Right cardiac atrium (tissue), 5 donors: ENCODE measurements around the gene KCNJ15. TPM values are rescaled to one million over a fixed set of nuclear protein-coding genes. Genes with fewer than 3 reads are reported as not detected.
A peak's percentile ranks its signal among the peaks of the same experiment; 100 is the strongest.

ENCODE experiments used
- ATAC-seq, 2 donors: fragments of 200-7000 bp; cut with Tn5 transposase; one replicate each; pipeline versions ENCODE4 v1.8.0 to v1.9.1; 2020; ENCODE audit warnings: moderate library complexity in 2 of 2, mild to moderate bottlenecking in 1 of 2
- DNase-seq, 3 donors: peaks; one replicate each; pipeline ENCODE4 v3.0.0-alpha.2; 2020
- H3K27ac ChIP-seq: one replicate; pipeline ENCODE4 v1.5.1; 2013; ENCODE audit warnings: mild to moderate bottlenecking, low read length, control low read depth, moderate library complexity
- H3K27me3 ChIP-seq: one replicate; pipeline ENCODE4 v1.6.1; 2013; ENCODE audit not compliant: control insufficient read depth, insufficient read depth
- H3K4me1 ChIP-seq: one replicate; pipeline ENCODE4 v1.6.1; 2013; ENCODE audit warnings: low read length; ENCODE audit not compliant: control insufficient read depth, insufficient read depth
- H3K4me3 ChIP-seq: one replicate; pipeline ENCODE4 v1.5.1; 2013; ENCODE audit warnings: low read length, control low read depth
- H3K9me3 ChIP-seq: one replicate; pipeline ENCODE4 v1.6.1; 2013; ENCODE audit warnings: low read length; ENCODE audit not compliant: control insufficient read depth
- WGBS: extraction: QIAGEN DNeasy Blood & Tissue Kit; methylation state at CpG from one replicate; pipeline ENCODE4 v1.1.7; 2013; 5-methylcytosine and 5-hydroxymethylcytosine counted together
- intact Hi-C, 4 donors: fragments of 100-400 bp; cut with DNase I; formaldehyde crosslinking; loops; one replicate each; pipeline versions ENCODE4 v1.11.0 to v1.14.0; 2022 to 2023
- polyA plus RNA-seq: library from polyadenylated mRNA; stranded (reverse); fragments of 200-250 nt; gene quantifications from one replicate; pipeline ENCODE4 v1.2.3, GENCODE V29; 2013
- total RNA-seq, 4 donors: library from RNA; stranded (reverse); fragmentation: NEBNext Ultra II Directional; extraction: Animal tissue kit (Norgen Biotek cat#: 25700); gene quantifications; one replicate each; pipeline ENCODE4 v1.2.1, GENCODE V29; 2021
- donor health status: healthy with polysubstance abuse.
- donor health status: DM: no; HTN: yes; CAD: no.
- donor health status: DM: no; HTN: no; CAD: no.
- donor health status: DM: no; HTN: yes; CAD: no; lungs with severe emphysema.
- donor health status: DM: yes; HTN: yes; CAD: no.

Gene KCNJ15
- total and polyA plus RNA-seq, 5 donors = 0.18 to 0.97 (median 0.47) TPM

DNA sequence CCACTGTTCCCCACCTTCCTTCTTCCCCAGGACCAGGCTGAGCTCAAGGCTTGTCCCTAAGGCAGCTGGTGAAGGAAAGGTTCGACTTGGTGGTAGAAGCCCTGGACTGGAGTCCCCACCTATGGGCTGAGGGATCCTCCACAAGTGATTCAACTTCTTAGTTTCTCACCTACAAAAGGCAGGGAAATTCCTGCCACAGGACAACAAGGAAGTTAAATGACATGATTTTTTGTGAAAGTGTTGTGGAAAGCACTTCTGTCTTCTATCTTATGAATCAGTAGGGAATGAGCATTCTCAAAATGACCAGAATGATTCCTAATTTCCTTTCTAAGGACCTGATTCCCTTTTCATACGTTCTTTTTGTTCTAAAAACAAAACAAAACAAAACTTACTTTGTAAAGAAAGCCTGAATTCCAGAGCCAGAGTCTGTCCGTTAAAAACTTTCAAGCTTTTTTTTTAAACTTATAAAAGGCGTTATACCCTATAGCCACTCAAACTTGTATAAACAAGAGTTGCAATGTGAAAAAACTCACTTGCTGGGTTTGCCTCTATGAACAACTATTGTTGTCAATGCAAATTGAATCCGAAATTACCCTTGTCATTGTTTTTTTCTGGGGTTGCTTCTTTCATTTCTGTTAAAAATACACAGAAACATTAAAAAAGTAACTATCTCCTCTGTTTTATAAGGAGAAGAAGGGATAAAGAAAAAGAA is 12.2 kb downstream of the KCNJ15 start:
- no peaks in the 10 kb centered on the region for H3K27me3 ChIP-seq
- DNase-seq = no peak
- H3K4me1 ChIP-seq = no peaks in the 10 kb centered on the region
- H3K9me3 ChIP-seq = no peaks in the 10 kb centered on the region
- 74% methylated on average over 5 of the region's 5 CpGs for WGBS
- ATAC-seq = no peak
- H3K4me3 ChIP-seq = no peak overlapping the region
- no peak overlapping the region for H3K27ac ChIP-seq
- intact Hi-C loops = no loop called here

GRCh38 chr21:38269576-38269936 is 12.8 kb downstream of the KCNJ15 start:
- Histone ChIP-seq H3K4me1 (no peaks in the 10 kb centered on the region), H3K4me3 (no peak overlapping the region), H3K9me3 (no peaks in the 10 kb centered on the region), H3K27me3 (no peaks in the 10 kb centered on the region), H3K27ac (no peak overlapping the region)
- ATAC-seq (no peak), DNase-seq (no peak)
- intact Hi-C loops = no loop called here
- 43% methylated on average over 2 of the region's 2 CpGs for WGBS

DNA sequence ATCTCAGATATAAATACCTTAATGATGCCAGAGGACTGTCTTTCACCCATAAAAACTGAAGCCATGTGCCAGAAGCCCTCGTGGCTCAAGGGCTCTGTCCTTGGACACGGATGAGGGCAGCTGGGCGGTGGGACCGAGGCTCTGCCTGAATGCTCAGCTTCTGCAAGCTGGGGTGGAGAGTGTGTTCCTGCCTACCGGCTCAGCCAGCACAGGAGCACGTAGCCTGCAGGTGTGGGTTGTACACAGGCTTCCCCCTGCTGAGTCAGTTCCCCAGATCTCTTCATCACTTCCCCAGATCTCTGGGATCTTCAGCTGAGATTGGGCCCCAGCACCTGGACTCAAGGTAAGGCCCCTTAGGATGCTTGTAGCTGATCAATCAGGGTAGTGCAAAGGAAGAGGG is 15.4 kb downstream of the KCNJ15 start:
- no peak for DNase-seq

GRCh38 chr21:38273745-38274542 is 17.2 kb downstream of the KCNJ15 start:
- H3K4me1 ChIP-seq = no peaks in the 10 kb centered on the region
- no peak overlapping the region for H3K4me3 ChIP-seq
- peak; percentile 44 to 46 for ATAC-seq
- H3K27me3 ChIP-seq = no peaks in the 10 kb centered on the region
- 80% methylated on average over 8 of the region's 8 CpGs for WGBS
- no peaks in the 10 kb centered on the region for H3K9me3 ChIP-seq
- H3K27ac ChIP-seq = no peak overlapping the region
- intact Hi-C loops = no loop called here
- no peak for DNase-seq

More for the DNA sequence above, 15.4 kb downstream of the KCNJ15 start:
- no peak overlapping the region for H3K4me3 ChIP-seq
- intact Hi-C loops = no loop called here
- no peaks in the 10 kb centered on the region for H3K9me3 ChIP-seq
- 69% methylated on average over 6 of the region's 6 CpGs for WGBS
- ATAC-seq = no peak
- no peaks in the 10 kb centered on the region for H3K4me1 ChIP-seq
- H3K27me3 ChIP-seq = no peaks in the 10 kb centered on the region
- H3K27ac ChIP-seq = no peak overlapping the region

DNA sequence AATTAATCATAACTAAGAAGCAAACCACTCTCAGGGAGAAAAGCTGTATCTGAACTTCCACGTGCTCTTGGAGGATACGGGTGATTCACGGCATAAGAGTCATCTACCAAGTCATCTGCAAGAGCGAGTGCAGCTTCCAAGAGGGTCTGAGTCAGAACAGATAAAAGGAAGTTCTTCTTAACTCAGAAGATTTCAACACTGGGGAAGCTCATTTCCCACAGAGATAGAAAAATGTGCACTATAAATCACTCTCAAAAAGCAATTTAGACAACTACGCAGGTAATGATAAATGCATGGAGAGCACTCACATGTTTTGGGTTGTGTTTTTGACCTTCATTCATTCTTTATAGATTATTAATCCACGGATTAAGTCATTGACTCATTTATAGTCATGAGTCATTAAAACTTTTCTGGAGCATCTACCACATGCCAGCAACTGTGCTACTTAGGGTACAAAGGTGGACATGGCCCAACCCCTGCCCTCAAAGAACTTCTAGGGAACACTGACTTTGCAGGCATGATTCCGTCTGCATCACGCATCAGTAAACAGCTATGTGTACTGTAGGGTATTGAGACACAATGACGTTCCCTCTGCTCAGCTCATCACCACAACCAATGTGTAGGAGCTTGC is 20.8 kb downstream of the KCNJ15 start:
- no peak overlapping the region for H3K27ac ChIP-seq
- ATAC-seq = peak; percentile 74 to 88
- no peaks in the 10 kb centered on the region for H3K27me3 ChIP-seq
- intact Hi-C loops = no loop called here
- WGBS = 56% methylated on average over 9 of the region's 9 CpGs
- no peaks in the 10 kb centered on the region for H3K4me1 ChIP-seq
- no peaks in the 10 kb centered on the region for H3K9me3 ChIP-seq
- peak in 1 of 3 donors; percentile 50 for DNase-seq
- no peak overlapping the region for H3K4me3 ChIP-seq

- no peaks in the 10 kb centered on the region for H3K27me3 ChIP-seq
- no peak overlapping the region for H3K4me3 ChIP-seq
- no peaks in the 10 kb centered on the region for H3K4me1 ChIP-seq
- H3K27ac ChIP-seq = no peak overlapping the region
- ATAC-seq (no peak), DNase-seq (no peak)
- intact Hi-C loops = no loop called here
- 84% methylated on average over 5 of the region's 5 CpGs for WGBS
- H3K9me3 ChIP-seq = no peaks in the 10 kb centered on the region
Measured at GRCh38 chr21:38280454-38280853, 23.7 kb downstream of the KCNJ15 start.

DNA sequence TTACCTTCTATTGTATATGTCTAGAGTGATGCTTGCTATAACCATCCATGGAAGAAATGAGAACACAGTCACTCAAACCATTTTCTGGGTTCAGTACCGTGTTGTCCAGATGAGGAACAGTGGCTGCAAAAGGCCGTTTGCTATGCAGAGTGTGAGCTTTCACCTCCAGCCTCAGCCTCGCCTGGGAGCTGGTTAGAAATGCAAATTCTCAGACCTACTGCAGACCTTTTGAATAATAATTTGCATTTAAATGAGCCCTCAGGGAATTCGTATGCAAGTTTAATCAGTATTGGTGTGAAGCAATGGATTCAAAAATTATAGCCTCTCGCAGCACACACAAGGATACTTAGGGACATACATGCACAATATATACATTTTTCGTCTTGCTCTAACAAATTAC is 24.1 kb downstream of the KCNJ15 start:
- Histone ChIP-seq H3K4me1 (no peaks in the 10 kb centered on the region), H3K27ac (no peak overlapping the region), H3K9me3 (no peaks in the 10 kb centered on the region), H3K27me3 (no peaks in the 10 kb centered on the region), H3K4me3 (no peak overlapping the region)
- WGBS = 52% methylated on average over 6 of the region's 6 CpGs
- ATAC-seq = no peak
- intact Hi-C loops = no loop called here
- DNase-seq = no peak

- Histone ChIP-seq H3K9me3 (no peaks in the 10 kb centered on the region), H3K4me1 (no peaks in the 10 kb centered on the region), H3K4me3 (no peak overlapping the region), H3K27me3 (no peaks in the 10 kb centered on the region), H3K27ac (no peak overlapping the region)
- DNase-seq (no peak), ATAC-seq (peak; percentile 50 to 66)
- intact Hi-C loops = no loop called here
- 95% methylated on average over 3 of the region's 3 CpGs for WGBS
Measured at GRCh38 chr21:38282921-38283320, 26.1 kb downstream of the KCNJ15 start.

- ATAC-seq (no peak), DNase-seq (no peak)
- H3K4me3 ChIP-seq = no peak overlapping the region
- no peaks in the 10 kb centered on the region for H3K27me3 ChIP-seq
- intact Hi-C loops = no loop called here
- WGBS = 95% methylated on average over 6 of the region's 6 CpGs
- H3K27ac ChIP-seq = no peak overlapping the region
- H3K4me1 ChIP-seq = no peaks in the 10 kb centered on the region
- no peaks in the 10 kb centered on the region for H3K9me3 ChIP-seq
Measured at GRCh38 chr21:38284216-38284615, 27.4 kb downstream of the KCNJ15 start.

DNA sequence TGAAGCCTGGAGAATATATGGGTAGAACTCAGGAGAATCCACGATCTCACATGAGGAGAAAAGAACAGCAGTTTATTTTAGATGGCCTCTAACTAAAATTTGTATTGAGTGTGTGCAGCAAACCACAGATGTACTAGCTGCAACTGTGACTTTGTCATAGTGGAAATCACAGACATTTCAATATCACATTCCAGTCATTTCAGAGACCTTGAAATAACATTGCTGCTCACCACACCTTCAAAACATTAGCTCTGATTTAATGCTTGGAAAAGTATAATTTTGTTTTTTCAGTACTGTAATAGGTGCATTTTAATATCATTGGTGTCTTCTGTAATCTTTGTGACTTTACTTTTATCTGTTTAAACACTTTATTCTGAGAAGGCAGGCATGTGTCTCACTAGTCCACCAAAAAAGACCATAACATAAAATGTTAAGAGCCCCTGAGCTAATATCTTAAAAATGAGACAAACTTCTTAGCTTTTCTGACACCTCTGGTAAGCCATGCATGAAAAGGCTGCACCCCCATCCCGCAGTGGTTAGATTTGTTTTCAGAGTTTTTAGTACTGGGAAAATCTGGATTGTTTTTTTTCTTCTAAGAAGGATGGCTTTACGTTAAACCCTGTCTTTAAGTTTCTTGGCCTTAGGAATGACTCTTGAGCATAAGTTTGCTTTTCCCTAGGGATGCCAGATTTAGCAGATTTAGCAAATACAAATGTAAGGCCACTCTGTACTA is 30.1 kb downstream of the KCNJ15 start:
- Histone ChIP-seq H3K27me3 (no peaks in the 10 kb centered on the region), H3K9me3 (no peaks in the 10 kb centered on the region), H3K27ac (no peak overlapping the region), H3K4me3 (no peak overlapping the region), H3K4me1 (no peaks in the 10 kb centered on the region)
- WGBS = 68% methylated on average over 3 of the region's 3 CpGs
- ATAC-seq = no peak
- intact Hi-C loops = no loop called here
- DNase-seq = no peak

DNA sequence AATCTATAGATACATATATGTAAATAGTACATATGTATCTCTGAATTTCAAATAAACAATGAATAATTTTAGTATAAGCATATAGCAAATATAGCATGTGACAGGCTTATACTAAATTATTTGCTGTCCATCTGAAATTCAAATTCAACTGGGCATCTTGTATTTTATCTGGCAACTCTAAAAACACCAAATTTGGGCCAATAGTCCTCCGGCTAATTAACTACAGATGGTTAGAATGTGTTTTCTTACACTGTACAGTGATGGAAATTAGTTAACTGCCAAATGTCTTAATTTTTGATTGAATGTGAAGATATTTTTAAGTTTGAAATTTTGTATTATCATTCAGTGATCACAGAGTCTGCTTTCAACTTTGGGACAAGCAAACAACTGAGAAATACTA is 30.7 kb downstream of the KCNJ15 start:
- Histone ChIP-seq H3K27ac (no peak overlapping the region), H3K4me3 (no peak overlapping the region), H3K9me3 (no peaks in the 10 kb centered on the region), H3K27me3 (no peaks in the 10 kb centered on the region), H3K4me1 (no peaks in the 10 kb centered on the region)
- 80% methylated on average over 1 of the region's 1 CpG for WGBS
- ATAC-seq (no peak), DNase-seq (no peak)
- intact Hi-C loops = no loop called here
